Keratinocyte (primary cell): ENCODE results near the gene DIP2B. TPM values are rescaled to one million over a fixed set of nuclear protein-coding genes. Genes with fewer than 3 reads are reported as not detected.
"Not testable (repeated sequence)": the region's sequence is repeated elsewhere in the genome, so short reads cannot be mapped to it uniquely, and the experiment has no call there.

Experiments used
- DNase-seq: peaks from one replicate; pipeline ENCODE4 v3.0.0-alpha.2; 2011; ENCODE audit warnings: low read depth, missing footprints, low spot score
- FAIRE-seq: peaks from 2 replicates; lab custom pipeline; 2011; peaks lifted over from hg19 to GRCh38; lab: Jason Lieb, UNC
- H2AFZ ChIP-seq: 2 replicates; pipeline ENCODE4 v1.6.0; 2012; ENCODE audit warnings: low read length, control low read depth, inconsistent platforms; ENCODE audit not compliant: control insufficient read depth
- H3K27ac ChIP-seq: 2 replicates; pipeline ENCODE4 v1.5.1; 2011; ENCODE audit warnings: low read length; ENCODE audit not compliant: control insufficient read depth, insufficient read depth
- H3K27me3 ChIP-seq: 3 replicates; pipeline ENCODE4 v1.6.0; 2011; ENCODE audit warnings: low read length; ENCODE audit not compliant: control insufficient read depth, insufficient read depth; ENCODE audit errors: extremely low read depth
- H3K36me3 ChIP-seq, 2 experiments: 2 replicates in 1 of 2; 3 replicates in 1 of 2; pipeline ENCODE4 v1.5.1; 2011; ENCODE audit warnings: low read length in 2 of 2, mild to moderate bottlenecking in 1 of 2; ENCODE audit not compliant: control insufficient read depth in 2 of 2, insufficient read depth in 2 of 2; ENCODE audit errors: extremely low read depth in 1 of 2
- H3K4me1 ChIP-seq: 3 replicates; pipeline ENCODE4 v1.5.1; 2011; ENCODE audit warnings: low read length; ENCODE audit not compliant: control insufficient read depth, insufficient read depth; ENCODE audit errors: extremely low read depth
- H3K4me2 ChIP-seq: 3 replicates; pipeline ENCODE4 v1.6.0; 2011; ENCODE audit warnings: low read depth, low read length; ENCODE audit not compliant: control insufficient read depth, insufficient read depth; ENCODE audit errors: extremely low read depth
- H3K4me3 ChIP-seq, 3 experiments: fragments of 200-600 bp in 1 of 3; sonication (generic) in 1 of 3; 2 replicates in 2 of 3; 3 replicates in 1 of 3; pipeline ENCODE4 v1.5.1; 2011 to 2016; ENCODE audit warnings: low read length in 3 of 3, mild to moderate bottlenecking in 3 of 3, control low read depth in 2 of 3, inconsistent platforms in 1 of 3, low read depth in 1 of 3, mixed read lengths in 1 of 3, mixed run types in 1 of 3, moderate library complexity in 1 of 3; ENCODE audit not compliant: control insufficient read depth in 2 of 3, insufficient read depth in 2 of 3; ENCODE audit errors: extremely low read depth in 1 of 3
- H3K79me2 ChIP-seq: 2 replicates; pipeline ENCODE4 v1.6.0; 2012; ENCODE audit warnings: low read length; ENCODE audit not compliant: control insufficient read depth, insufficient read depth
- H3K9ac ChIP-seq: 3 replicates; pipeline ENCODE4 v1.6.0; 2011; ENCODE audit warnings: low read length; ENCODE audit not compliant: control insufficient read depth, insufficient read depth; ENCODE audit errors: extremely low read depth
- H3K9me1 ChIP-seq: 3 replicates; pipeline ENCODE4 v1.6.0; 2011; ENCODE audit warnings: low read length; ENCODE audit not compliant: control insufficient read depth, insufficient read depth; ENCODE audit errors: extremely low read depth
- H3K9me3 ChIP-seq: 2 replicates; pipeline ENCODE4 v1.5.1; 2012; ENCODE audit warnings: low read depth, low read length; ENCODE audit not compliant: control insufficient read depth
- H4K20me1 ChIP-seq: 3 replicates; pipeline ENCODE4 v1.6.0; 2011; ENCODE audit warnings: low read length; ENCODE audit not compliant: control insufficient read depth, insufficient read depth; ENCODE audit errors: extremely low read depth
- CTCF ChIP-seq, 3 experiments: IDR thresholded peaks in 1 of 3; conservative IDR thresholded peaks in 1 of 3; optimal IDR thresholded peaks in 1 of 3; 2 replicates in 2 of 3; 3 replicates in 1 of 3; pipeline versions ENCODE3 to v1.5.1; 2011; ENCODE audit warnings: low read length in 3 of 3, mild to moderate bottlenecking in 3 of 3, moderate library complexity in 2 of 3, control low read depth in 1 of 3, inconsistent platforms in 1 of 3; ENCODE audit not compliant: insufficient read depth in 2 of 3; ENCODE audit errors: extremely low read depth in 1 of 3
- EZH2 ChIP-seq: IDR thresholded peaks from one replicate; pipeline ENCODE4 v1.6.1; 2012; ENCODE audit warnings: inconsistent platforms, mild to moderate bottlenecking, low read length, moderate library complexity
- dilution Hi-C: fragments of 300-500 bp; cut with MboI; formaldehyde crosslinking; loops from one replicate; pipeline ENCODE4 v1.7.0; 2020; ENCODE audit warnings: low sequenced_read_pairs; ENCODE audit not compliant: extremely low pct_ligation_motif_present
- polyA plus RNA-seq, 5 experiments: library from polyadenylated mRNA; depleted of rRNA in 3 of 5; stranded (reverse) in 3 of 5; stranded (forward) in 1 of 5; unstranded in 1 of 5; fragments of >200 nt; gene quantifications; 1 replicate in 1 of 5; 2 replicates in 3 of 5; 3 replicates in 1 of 5; pipeline versions ENCODE4 v1.2.1 to v1.2.3, GENCODE V29; 2011 to 2012; ENCODE audit warnings: missing spikeins in 2 of 5, low read depth in 1 of 5, low replicate concordance in 1 of 5

DIP2B gene
- polyA plus RNA-seq, 1 donor (not counting 4 experiments of a cell fraction or from before 2014, with no cell fraction given), result 30.2 TPM

- Histone ChIP-seq H3K4me3 (no peak overlapping the region), H3K4me1 (peaks cover 13% of the 10 kb centered on the region), H3K4me2 (no peak overlapping the region), H4K20me1 (no peaks in the 10 kb centered on the region), H3K36me3 (peaks cover 0 to 9% of the 10 kb centered on the region in 2 experiments), H2AFZ (no peak overlapping the region), H3K9me3 (no peaks in the 10 kb centered on the region), H3K9me1 (no peaks in the 10 kb centered on the region), H3K9ac (no peak overlapping the region), H3K79me2 (peaks cover 90% of the 10 kb centered on the region), H3K27ac (no peak overlapping the region), H3K27me3 (no peaks in the 10 kb centered on the region)
- dilution Hi-C loops, result no loop called here
- no peak for TF ChIP-seq CTCF (optimal IDR thresholded peaks at IDR 0.05 in 1 of 3, IDR thresholded peaks at IDR 0.05 in 1 of 3, conservative IDR thresholded peaks at IDR 0.05 in 1 of 3; ENCODE audit: extremely low read depth in 1 of 3, insufficient read depth in 2 of 3, low read length in 3 of 3)
- TF ChIP-seq EZH2, result no peak
- no peak for FAIRE-seq
- no peak for DNase-seq
Measured at GRCh38 chr12:50519353-50519752, 14.6 kb downstream of the DIP2B start.

GRCh38 chr12:50520416-50521207 is 15.8 kb downstream of the DIP2B start:
- H3K9me1 ChIP-seq, result no peaks in the 10 kb centered on the region
- no peaks in the 10 kb centered on the region for H3K27me3 ChIP-seq
- dilution Hi-C loops, result no loop called here
- H3K9me3 ChIP-seq, result no peaks in the 10 kb centered on the region
- peaks cover 13% of the 10 kb centered on the region for H3K4me1 ChIP-seq
- no peak overlapping the region for H3K9ac ChIP-seq
- DNase-seq (no peak), FAIRE-seq (no peak)
- H3K36me3 ChIP-seq, result peaks cover 4 to 11% of the 10 kb centered on the region in 2 experiments
- no peak overlapping the region for H3K27ac ChIP-seq
- no peak for TF ChIP-seq EZH2
- no peak for TF ChIP-seq CTCF (optimal IDR thresholded peaks at IDR 0.05 in 1 of 3, IDR thresholded peaks at IDR 0.05 in 1 of 3, conservative IDR thresholded peaks at IDR 0.05 in 1 of 3; ENCODE audit: extremely low read depth in 1 of 3, insufficient read depth in 2 of 3, low read length in 3 of 3)
- no peak overlapping the region for H3K4me2 ChIP-seq
- no peaks in the 10 kb centered on the region for H4K20me1 ChIP-seq
- H2AFZ ChIP-seq, result no peak overlapping the region
- peaks cover 87% of the 10 kb centered on the region for H3K79me2 ChIP-seq
- no peak overlapping the region for H3K4me3 ChIP-seq

GRCh38 chr12:50521781-50522180 is 17.0 kb downstream of the DIP2B start:
- dilution Hi-C loops, H3K4me2 ChIP-seq, H4K20me1 ChIP-seq, H3K27me3 ChIP-seq, H3K9ac ChIP-seq, H3K27ac ChIP-seq, H3K4me3 ChIP-seq, H3K9me3 ChIP-seq, FAIRE-seq, H2AFZ ChIP-seq, DNase-seq, H3K9me1 ChIP-seq: not testable (repeated sequence)
- Histone ChIP-seq H3K4me1 (peaks cover 13% of the 10 kb centered on the region), H3K79me2 (peaks cover 85% of the 10 kb centered on the region), H3K36me3 (peaks cover 7 to 12% of the 10 kb centered on the region in 2 experiments)
